IMR-90 (cell line): ENCODE measurements around the gene ENPP6. TPM values are rescaled to one million over a fixed set of nuclear protein-coding genes. Genes with fewer than 3 reads are reported as not detected.

Experiments used
- ATAC-seq: fragments of 200-7000 bp; cut with Tn5 transposase; 2 replicates; pipeline ENCODE4 v1.9.1; 2020; ENCODE audit warnings: low read depth, mild to moderate bottlenecking, moderate library complexity
- BruUV-seq: library from RNA; stranded (reverse); fragments of 400-500 nt; replicated peaks from 2 replicates; lab custom pipeline; 2021; lab: Mats Ljungman, UMichigan
- CTCF ChIA-PET: fragments of 300-600 bp; formaldehyde crosslinking; extraction: SDS; loops from one replicate; lab custom pipeline; 2021; ENCODE audit warnings: antibody characterized with exemption; lab: Yijun Ruan, JAX
- POLR2A ChIA-PET: fragments of 300-600 bp; sonication (Branson Sonifier 250); formaldehyde crosslinking; loops from one replicate; lab custom pipeline; 2022; ENCODE audit warnings: antibody characterized with exemption; ENCODE audit not compliant: unreplicated experiment; lab: Charles Lee
- DNase-seq: peaks from one replicate; pipeline ENCODE4 v3.0.0; 2013
- H2AFZ ChIP-seq: replicated peaks from 2 replicates; pipeline ENCODE3; 2013; ENCODE audit warnings: low read length, mild to moderate bottlenecking; ENCODE audit not compliant: poor library complexity
- H2AK5ac ChIP-seq: 2 replicates; pipeline ENCODE4 v1.6.1; 2013; ENCODE audit warnings: low read depth, low read length, inconsistent platforms
- H2AK9ac ChIP-seq: replicated peaks from 2 replicates; pipeline ENCODE3; 2013; ENCODE audit warnings: mild to moderate bottlenecking, low read depth, low read length, moderate library complexity; ENCODE audit not compliant: poor library complexity
- H2BK120ac ChIP-seq: 2 replicates; pipeline ENCODE4 v1.6.1; 2013; ENCODE audit warnings: low read depth, low read length, inconsistent platforms
- H2BK15ac ChIP-seq: 3 replicates; pipeline ENCODE4 v1.6.1; 2013; ENCODE audit warnings: low read depth, low read length, inconsistent platforms
- H2BK20ac ChIP-seq: 2 replicates; pipeline ENCODE4 v1.6.1; 2013; ENCODE audit warnings: low read depth, mild to moderate bottlenecking, inconsistent platforms, low read length, moderate library complexity
- H2BK5ac ChIP-seq: 2 replicates; pipeline ENCODE4 v1.6.1; 2013; ENCODE audit warnings: mild to moderate bottlenecking, low read depth, low read length, inconsistent platforms; ENCODE audit not compliant: poor library complexity, severe bottlenecking
- H3K14ac ChIP-seq: replicated peaks from 2 replicates; pipeline ENCODE4 v1.6.1; 2013; ENCODE audit warnings: low read depth, low read length, inconsistent platforms
- H3K18ac ChIP-seq: 2 replicates; pipeline ENCODE4 v1.6.1; 2013; ENCODE audit warnings: low read depth, low read length, control low read depth
- H3K23ac ChIP-seq: 2 replicates; pipeline ENCODE4 v1.6.1; 2013; ENCODE audit warnings: low read depth, low read length, inconsistent platforms
- H3K27ac ChIP-seq: 2 replicates; pipeline ENCODE4 v1.5.1; 2013; ENCODE audit warnings: mild to moderate bottlenecking, control low read depth, low read length; ENCODE audit not compliant: insufficient read depth
- H3K27me3 ChIP-seq: 2 replicates; pipeline ENCODE4 v1.6.1; 2013; ENCODE audit warnings: low read length; ENCODE audit not compliant: control insufficient read depth, insufficient read depth
- H3K36me3 ChIP-seq: 2 replicates; pipeline ENCODE4 v1.6.1; 2013; ENCODE audit warnings: low read length, mixed read lengths; ENCODE audit not compliant: control insufficient read depth, insufficient read depth
- H3K4ac ChIP-seq: 2 replicates; pipeline ENCODE4 v1.6.1; 2013; ENCODE audit warnings: low read depth, low read length, inconsistent platforms
- H3K4me1 ChIP-seq: 2 replicates; pipeline ENCODE4 v1.6.1; 2013; ENCODE audit warnings: low read length, mixed read lengths; ENCODE audit not compliant: control insufficient read depth, insufficient read depth
- H3K4me2 ChIP-seq: 2 replicates; pipeline ENCODE4 v1.6.1; 2013; ENCODE audit warnings: low read depth, mild to moderate bottlenecking, control low read depth, low read length, moderate library complexity
- H3K4me3 ChIP-seq: 2 replicates; pipeline ENCODE4 v1.5.1; 2013; ENCODE audit warnings: low read depth, mild to moderate bottlenecking, control low read depth, low read length, moderate library complexity; ENCODE audit not compliant: insufficient read depth
- H3K56ac ChIP-seq: 2 replicates; pipeline ENCODE4 v1.6.1; 2013; ENCODE audit warnings: low read length, inconsistent platforms; ENCODE audit not compliant: insufficient read depth; ENCODE audit errors: extremely low read depth
- H3K79me1 ChIP-seq, 2 experiments: 2 replicates each; pipeline ENCODE4 v1.6.1; 2013; ENCODE audit warnings: low read length in 2 of 2, inconsistent platforms in 1 of 2, low read depth in 1 of 2
- H3K9ac ChIP-seq: 2 replicates; pipeline ENCODE4 v1.6.1; 2013; ENCODE audit warnings: low read depth, low read length, control low read depth
- H3K9me1 ChIP-seq: 2 replicates; pipeline ENCODE4 v1.6.1; 2013; ENCODE audit warnings: low read length, inconsistent platforms; ENCODE audit not compliant: insufficient read depth
- H3K9me3 ChIP-seq: 2 replicates; pipeline ENCODE4 v1.6.1; 2013; ENCODE audit warnings: low read length; ENCODE audit not compliant: control insufficient read depth, insufficient read depth
- H4K20me1 ChIP-seq: 2 replicates; pipeline ENCODE4 v1.6.1; 2013; ENCODE audit warnings: low read length, inconsistent platforms; ENCODE audit not compliant: insufficient read depth
- H4K5ac ChIP-seq: 2 replicates; pipeline ENCODE4 v1.6.1; 2013; ENCODE audit warnings: mild to moderate bottlenecking, low read depth, low read length, control low read depth
- H4K8ac ChIP-seq, 2 experiments: 2 replicates each; pipeline ENCODE4 v1.6.1; 2013; ENCODE audit warnings: low read depth in 2 of 2, low read length in 2 of 2, control low read depth in 1 of 2, inconsistent platforms in 1 of 2
- H4K91ac ChIP-seq: 2 replicates; pipeline ENCODE4 v1.6.1; 2013; ENCODE audit warnings: low read depth, low read length, inconsistent platforms; ENCODE audit not compliant: insufficient read depth
- BHLHE40 ChIP-seq: fragments of 150-350 bp; IDR thresholded peaks from 2 replicates; pipeline ENCODE4 v1.6.1; 2016; ENCODE audit warnings: mild to moderate bottlenecking, low read depth, low read length
- CEBPB ChIP-seq: IDR thresholded peaks from 2 replicates; pipeline ENCODE4 v1.6.1; 2012; ENCODE audit warnings: low read depth, low read length, improper control_type of control experiment
- CHD1 ChIP-seq: IDR thresholded peaks from 2 replicates; pipeline ENCODE4 v1.6.1; 2012; ENCODE audit warnings: low read depth, low read length, improper control_type of control experiment
- ELK1 ChIP-seq: fragments of 150-350 bp; IDR thresholded peaks from 2 replicates; pipeline ENCODE4 v1.6.1; 2016; ENCODE audit warnings: low read depth, mild to moderate bottlenecking, low read length, moderate library complexity, borderline replicate concordance
- FOS ChIP-seq: fragments of 150-350 bp; IDR thresholded peaks from 2 replicates; pipeline ENCODE4 v1.6.1; 2016; ENCODE audit warnings: low read depth, low read length
- MAFK ChIP-seq: IDR thresholded peaks from 2 replicates; pipeline ENCODE4 v1.6.1; 2012; ENCODE audit warnings: low read depth, low read length, improper control_type of control experiment
- MAZ ChIP-seq: IDR thresholded peaks from 2 replicates; pipeline ENCODE4 v1.6.1; 2012; ENCODE audit warnings: low read depth, mild to moderate bottlenecking, low read length, improper control_type of control experiment, moderate library complexity, borderline replicate concordance
- MXI1 ChIP-seq: IDR thresholded peaks from 2 replicates; pipeline ENCODE4 v1.6.1; 2012; ENCODE audit warnings: low read depth, mild to moderate bottlenecking, low read length, moderate library complexity, borderline replicate concordance
- NFE2L2 ChIP-seq: fragments of 150-350 bp; IDR thresholded peaks from 2 replicates; pipeline ENCODE4 v1.6.1; 2016; ENCODE audit warnings: low read depth, mild to moderate bottlenecking, low read length
- POLR2A ChIP-seq: IDR thresholded peaks from 2 replicates; pipeline ENCODE4 v1.6.1; 2012; ENCODE audit warnings: mild to moderate bottlenecking, low read depth, low read length
- RAD21 ChIP-seq: IDR thresholded peaks from 2 replicates; pipeline ENCODE4 v1.6.1; 2012; ENCODE audit warnings: low read length, improper control_type of control experiment
- RCOR1 ChIP-seq: IDR thresholded peaks from 2 replicates; pipeline ENCODE4 v1.6.1; 2012; ENCODE audit warnings: mild to moderate bottlenecking, low read length, improper control_type of control experiment; ENCODE audit not compliant: insufficient replicate concordance
- RFX5 ChIP-seq: IDR thresholded peaks from 2 replicates; pipeline ENCODE4 v1.8.0; 2012; ENCODE audit warnings: low read depth, mild to moderate bottlenecking, low read length, moderate library complexity
- SMC3 ChIP-seq: fragments of 150-350 bp; IDR thresholded peaks from 2 replicates; pipeline ENCODE4 v1.6.1; 2016; ENCODE audit warnings: low read depth, mild to moderate bottlenecking, antibody characterized with exemption, low read length, moderate library complexity
- USF2 ChIP-seq: fragments of 150-350 bp; IDR thresholded peaks from 2 replicates; pipeline ENCODE4 v1.6.1; 2017; ENCODE audit warnings: mild to moderate bottlenecking, antibody characterized with exemption, low read length, low read depth
- WGBS, 2 experiments: methylation state at CpG; one replicate each; pipeline versions ENCODE4 v1.1.5 to v1.1.7; 2013; ENCODE audit warnings: missing lambda C conversion rate in 2 of 2; ENCODE audit not compliant: insufficient read length in 1 of 2; ENCODE audit errors: extremely low coverage in 2 of 2; 5-methylcytosine and 5-hydroxymethylcytosine counted together
- dilution Hi-C: fragments of 300-500 bp; cut with HindIII; formaldehyde crosslinking; loops from one replicate; pipeline ENCODE4 v1.14.3; 2018; ENCODE audit warnings: low sequenced_read_pairs; ENCODE audit not compliant: unreplicated experiment
- in situ Hi-C: fragments of 300-500 bp; cut with MboI; formaldehyde crosslinking; loops from 3 replicates; pipeline ENCODE4 v1.14.3; 2019; ENCODE audit warnings: low sequenced_read_pairs, inconsistent platforms, mixed read lengths
- intact Hi-C: fragments of 100-400 bp; cut with micrococcal nuclease; formaldehyde crosslinking; loops from 2 replicates; pipeline ENCODE4 v1.10.0; 2022
- polyA plus RNA-seq, 3 experiments: library from polyadenylated mRNA; depleted of rRNA; stranded (reverse); fragments of >200 nt; gene quantifications; 2 replicates each; pipeline ENCODE4 v1.2.3, GENCODE V29; 2012; ENCODE audit warnings: low replicate concordance in 1 of 3
- total RNA-seq: library from RNA; depleted of rRNA; stranded (reverse); fragments of >200 nt; gene quantifications from 2 replicates; pipeline ENCODE4 v1.2.3, GENCODE V29; 2012
- TF ChIP-seq, protein P1 (sequence below): conservative IDR thresholded peaks from 2 replicates; pipeline ENCODE4 v1.5.1; 2012; ENCODE audit warnings: mild to moderate bottlenecking, low read depth, low read length, improper control_type of control experiment

ENPP6 gene
- total and polyA plus RNA-seq, 2 of the 4 experiments (the other 2 are of a cell fraction), result not detected

DNA sequence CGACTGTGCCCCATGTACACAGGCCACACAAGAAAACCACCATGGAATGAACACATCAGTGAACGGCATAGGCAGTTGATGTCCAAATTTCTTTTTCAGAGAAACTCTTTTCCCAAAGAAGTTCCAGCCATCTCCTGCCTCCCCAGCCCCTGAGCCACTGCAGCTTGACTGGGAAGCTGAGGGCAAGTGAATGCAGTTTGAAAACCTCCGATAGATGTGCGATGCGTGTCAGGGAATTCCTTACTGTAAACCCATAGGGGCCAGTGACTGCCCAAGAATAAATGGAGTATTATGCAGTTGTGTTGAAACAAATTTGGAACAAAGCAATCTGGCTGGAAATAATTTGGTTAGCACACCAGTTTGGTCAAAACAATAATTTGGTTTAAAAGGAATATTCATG is 72.1 kb downstream of the ENPP6 start:
- Histone ChIP-seq H2AK5ac (no peak overlapping the region), H4K8ac (no peak overlapping the region), H3K27me3 (peaks cover 3% of the 10 kb centered on the region; the same call in 1 of the 2 replicates), H3K9me1 (no peaks in the 10 kb centered on the region), H2BK120ac (no peak overlapping the region), H3K4me2 (no peak overlapping the region), H3K56ac (no peak overlapping the region), H2BK15ac (no peak overlapping the region), H3K27ac (no peak overlapping the region), H3K79me1 (no peaks in the 10 kb centered on the region), H2BK5ac (no peak overlapping the region), H2AK9ac (no peak overlapping the region), H3K14ac (no peak overlapping the region), H2AFZ (no peak overlapping the region), H3K4me3 (no peak overlapping the region), H3K23ac (no peak overlapping the region), H3K18ac (no peak overlapping the region), H4K20me1 (no peaks in the 10 kb centered on the region), H4K5ac (no peak overlapping the region), H2BK20ac (no peak overlapping the region), H3K4me1 (no peaks in the 10 kb centered on the region), H3K4ac (no peak overlapping the region), H3K9me3 (peaks cover 4% of the 10 kb centered on the region; the same call in 1 of the 2 replicates), H3K36me3 (no peaks in the 10 kb centered on the region), H4K91ac (no peak overlapping the region), H3K9ac (no peak overlapping the region)
- dilution Hi-C loops, result no loop called here
- DNase-seq, result no peak
- no peak for ATAC-seq
- in situ Hi-C loops, result no loop called here
- WGBS, 2 experiments, result 80% methylated on average over 1 of the region's 5 CpGs; no CpG with 5 or more reads in 1 of the 2 experiments
- POLR2A ChIA-PET, result no interaction called here
- TF ChIP-seq POLR2A (no peak), CHD1 (no peak), CEBPB (no peak), RCOR1 (no peak), SMC3 (no peak), USF2 (no peak), MXI1 (no peak), RFX5 (no peak), NFE2L2 (no peak), FOS (no peak), MAZ (no peak), ELK1 (no peak), MAFK (no peak), RAD21 (no peak), BHLHE40 (no peak)
- TF ChIP-seq, protein P1, sequence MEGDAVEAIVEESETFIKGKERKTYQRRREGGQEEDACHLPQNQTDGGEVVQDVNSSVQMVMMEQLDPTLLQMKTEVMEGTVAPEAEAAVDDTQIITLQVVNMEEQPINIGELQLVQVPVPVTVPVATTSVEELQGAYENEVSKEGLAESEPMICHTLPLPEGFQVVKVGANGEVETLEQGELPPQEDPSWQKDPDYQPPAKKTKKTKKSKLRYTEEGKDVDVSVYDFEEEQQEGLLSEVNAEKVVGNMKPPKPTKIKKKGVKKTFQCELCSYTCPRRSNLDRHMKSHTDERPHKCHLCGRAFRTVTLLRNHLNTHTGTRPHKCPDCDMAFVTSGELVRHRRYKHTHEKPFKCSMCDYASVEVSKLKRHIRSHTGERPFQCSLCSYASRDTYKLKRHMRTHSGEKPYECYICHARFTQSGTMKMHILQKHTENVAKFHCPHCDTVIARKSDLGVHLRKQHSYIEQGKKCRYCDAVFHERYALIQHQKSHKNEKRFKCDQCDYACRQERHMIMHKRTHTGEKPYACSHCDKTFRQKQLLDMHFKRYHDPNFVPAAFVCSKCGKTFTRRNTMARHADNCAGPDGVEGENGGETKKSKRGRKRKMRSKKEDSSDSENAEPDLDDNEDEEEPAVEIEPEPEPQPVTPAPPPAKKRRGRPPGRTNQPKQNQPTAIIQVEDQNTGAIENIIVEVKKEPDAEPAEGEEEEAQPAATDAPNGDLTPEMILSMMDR, result no peak
- CTCF ChIA-PET, result no interaction called here
- intact Hi-C loops, result no loop called here
- no TSS peak for BruUV-seq
